DND-41 (cell line): ENCODE results near the gene LTO1.

Experiments
- ATAC-seq: fragments of 200-7000 bp; cut with Tn5 transposase; 3 replicates; pipeline ENCODE4 v1.9.1; 2021; ENCODE audit warnings: low read depth; ENCODE audit not compliant: insufficient read depth
- DNase-seq: peaks from one replicate; pipeline ENCODE4 v3.0.0-alpha.2; 2020
- H2AFZ ChIP-seq: 2 replicates; pipeline ENCODE4 v1.6.0; 2012; ENCODE audit warnings: low read depth, low read length
- H3K27ac ChIP-seq: 2 replicates; pipeline ENCODE4 v1.5.1; 2012; ENCODE audit warnings: low read length, inconsistent platforms
- H3K27me3 ChIP-seq: fragments of 200-600 bp; sonication (generic); 2 replicates; pipeline ENCODE4 v1.6.0; 2012; ENCODE audit warnings: low read length, mild to moderate bottlenecking, inconsistent platforms; ENCODE audit not compliant: insufficient read depth, poor library complexity
- H3K36me3 ChIP-seq: 2 replicates; pipeline ENCODE4 v1.5.1; 2012; ENCODE audit warnings: low read length, inconsistent platforms; ENCODE audit not compliant: insufficient read depth
- H3K4me1 ChIP-seq: 2 replicates; pipeline ENCODE4 v1.5.1; 2012; ENCODE audit warnings: mild to moderate bottlenecking, low read length; ENCODE audit not compliant: insufficient read depth
- H3K4me2 ChIP-seq: 2 replicates; pipeline ENCODE4 v1.6.0; 2012; ENCODE audit warnings: mild to moderate bottlenecking, moderate library complexity, low read length, inconsistent platforms; ENCODE audit not compliant: insufficient read depth
- H3K4me3 ChIP-seq, 2 experiments: fragments of 200-600 bp in 1 of 2; shearing (Covaris generic) in 1 of 2; 2 replicates each; pipeline ENCODE4 v1.5.1; 2012 to 2016; ENCODE audit warnings: inconsistent platforms in 2 of 2, low read length in 2 of 2, mild to moderate bottlenecking in 2 of 2, low read depth in 1 of 2, moderate library complexity in 1 of 2
- H3K79me2 ChIP-seq: 2 replicates; pipeline ENCODE4 v1.6.0; 2012; ENCODE audit warnings: low read length, inconsistent platforms; ENCODE audit not compliant: insufficient read depth
- H3K9ac ChIP-seq: 2 replicates; pipeline ENCODE4 v1.6.0; 2012; ENCODE audit warnings: low read depth, mild to moderate bottlenecking, inconsistent platforms, low read length, moderate library complexity
- H3K9me3 ChIP-seq: 2 replicates; pipeline ENCODE4 v1.5.1; 2012; ENCODE audit warnings: low read length, moderate library complexity, mild to moderate bottlenecking, inconsistent platforms; ENCODE audit not compliant: insufficient read depth, severe bottlenecking
- H4K20me1 ChIP-seq: 2 replicates; pipeline ENCODE4 v1.6.0; 2012; ENCODE audit warnings: low read length; ENCODE audit not compliant: insufficient read depth
- EZH2 ChIP-seq: IDR thresholded peaks from 3 replicates; pipeline ENCODE4 v1.6.1; 2012; ENCODE audit warnings: borderline replicate concordance, low read depth, mild to moderate bottlenecking, moderate library complexity, low read length, inconsistent platforms; ENCODE audit not compliant: severe bottlenecking
- TF ChIP-seq, protein P1 (sequence below): IDR thresholded peaks from 2 replicates; pipeline ENCODE4 v1.5.1; 2012; ENCODE audit warnings: borderline replicate concordance, low read length, moderate library complexity, mild to moderate bottlenecking; ENCODE audit not compliant: poor library complexity, severe bottlenecking; ENCODE audit errors: extremely low read depth

Gene LTO1

DNA sequence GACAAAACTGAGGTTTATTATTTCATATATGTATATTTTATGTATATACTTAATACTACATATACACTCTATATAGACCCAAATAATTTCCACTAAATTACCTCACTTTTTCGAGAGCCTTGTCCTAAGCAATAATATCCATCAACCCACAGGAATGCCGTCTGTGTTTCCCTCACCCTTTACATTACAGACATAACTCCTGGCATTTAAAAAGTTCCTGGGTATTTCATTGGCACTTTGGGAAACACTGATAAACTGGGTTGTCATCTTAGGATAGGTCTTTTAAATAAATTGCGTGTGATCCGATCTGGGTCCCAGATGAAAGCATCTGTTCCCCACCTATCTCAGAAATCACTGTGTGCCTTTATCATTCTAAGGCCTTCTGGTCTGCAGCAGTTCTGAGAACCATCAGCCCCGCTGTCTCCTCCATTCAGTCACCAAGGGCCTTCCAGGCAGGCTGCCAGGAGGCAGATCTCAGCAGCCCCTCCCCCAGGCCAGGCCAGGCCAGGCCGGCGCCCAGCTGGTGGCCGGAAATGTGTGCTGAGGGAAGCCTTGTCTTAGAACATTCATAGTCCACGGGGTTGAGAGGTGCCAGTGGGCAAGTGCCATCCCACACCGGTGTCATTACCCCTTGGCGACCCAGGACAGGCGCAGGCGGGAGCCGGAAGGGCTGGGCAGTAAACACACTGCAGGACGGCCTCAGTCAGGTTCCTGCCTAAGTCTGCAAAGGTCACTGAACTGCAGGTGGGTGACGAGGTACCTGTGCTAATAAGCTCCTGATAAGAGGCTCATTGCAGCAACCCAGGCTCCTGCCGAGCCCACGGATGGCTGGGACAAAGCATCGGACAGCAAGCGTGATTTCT lies 25.4 kb upstream of the LTO1 start:
- no peak overlapping the region for H3K27ac ChIP-seq
- H3K27me3 ChIP-seq = peaks cover 5% of the 10 kb centered on the region
- no peak for ATAC-seq
- H3K4me1 ChIP-seq = no peaks in the 10 kb centered on the region
- H2AFZ ChIP-seq = no peak overlapping the region
- no peaks in the 10 kb centered on the region for H3K79me2 ChIP-seq
- no peak overlapping the region for H3K4me3 ChIP-seq
- TF ChIP-seq EZH2 = no peak
- TF ChIP-seq, protein P1, sequence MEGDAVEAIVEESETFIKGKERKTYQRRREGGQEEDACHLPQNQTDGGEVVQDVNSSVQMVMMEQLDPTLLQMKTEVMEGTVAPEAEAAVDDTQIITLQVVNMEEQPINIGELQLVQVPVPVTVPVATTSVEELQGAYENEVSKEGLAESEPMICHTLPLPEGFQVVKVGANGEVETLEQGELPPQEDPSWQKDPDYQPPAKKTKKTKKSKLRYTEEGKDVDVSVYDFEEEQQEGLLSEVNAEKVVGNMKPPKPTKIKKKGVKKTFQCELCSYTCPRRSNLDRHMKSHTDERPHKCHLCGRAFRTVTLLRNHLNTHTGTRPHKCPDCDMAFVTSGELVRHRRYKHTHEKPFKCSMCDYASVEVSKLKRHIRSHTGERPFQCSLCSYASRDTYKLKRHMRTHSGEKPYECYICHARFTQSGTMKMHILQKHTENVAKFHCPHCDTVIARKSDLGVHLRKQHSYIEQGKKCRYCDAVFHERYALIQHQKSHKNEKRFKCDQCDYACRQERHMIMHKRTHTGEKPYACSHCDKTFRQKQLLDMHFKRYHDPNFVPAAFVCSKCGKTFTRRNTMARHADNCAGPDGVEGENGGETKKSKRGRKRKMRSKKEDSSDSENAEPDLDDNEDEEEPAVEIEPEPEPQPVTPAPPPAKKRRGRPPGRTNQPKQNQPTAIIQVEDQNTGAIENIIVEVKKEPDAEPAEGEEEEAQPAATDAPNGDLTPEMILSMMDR = no peak
- no peak overlapping the region for H3K9ac ChIP-seq
- no peaks in the 10 kb centered on the region for H3K36me3 ChIP-seq
- no peaks in the 10 kb centered on the region for H3K9me3 ChIP-seq
- H4K20me1 ChIP-seq = no peaks in the 10 kb centered on the region
- DNase-seq = no peak
- H3K4me2 ChIP-seq = no peak overlapping the region

DNA sequence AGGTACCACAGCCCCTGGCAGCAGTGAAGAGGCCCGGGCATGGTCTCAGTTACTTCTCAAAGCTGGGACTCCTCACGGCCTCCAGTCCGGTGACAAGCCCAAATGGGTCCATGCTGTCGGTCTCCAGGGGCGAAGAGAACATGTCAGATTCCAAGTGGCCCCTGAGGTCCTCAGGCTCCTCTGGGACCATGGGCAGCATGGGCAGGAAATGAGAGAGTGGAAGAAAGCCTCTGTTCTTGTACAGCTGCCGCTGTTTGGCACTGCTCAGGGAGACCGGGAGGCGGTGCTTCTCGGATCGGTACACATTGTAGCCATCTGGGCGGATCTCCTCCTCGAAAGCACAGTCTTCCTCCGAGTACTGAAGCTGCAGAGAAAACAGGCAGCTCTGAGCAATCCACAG lies 24.1 kb upstream of the LTO1 start:
- Histone ChIP-seq H3K36me3 (no peaks in the 10 kb centered on the region), H2AFZ (no peak overlapping the region), H3K4me3 (no peak overlapping the region), H3K27ac (no peak overlapping the region), H3K27me3 (no peaks in the 10 kb centered on the region), H4K20me1 (no peaks in the 10 kb centered on the region), H3K4me2 (no peak overlapping the region), H3K9ac (no peak overlapping the region), H3K9me3 (no peaks in the 10 kb centered on the region), H3K79me2 (no peaks in the 10 kb centered on the region), H3K4me1 (no peaks in the 10 kb centered on the region)
- DNase-seq = no peak
- TF ChIP-seq, protein P1 = no peak
- no peak for TF ChIP-seq EZH2
- no peak for ATAC-seq

DNA sequence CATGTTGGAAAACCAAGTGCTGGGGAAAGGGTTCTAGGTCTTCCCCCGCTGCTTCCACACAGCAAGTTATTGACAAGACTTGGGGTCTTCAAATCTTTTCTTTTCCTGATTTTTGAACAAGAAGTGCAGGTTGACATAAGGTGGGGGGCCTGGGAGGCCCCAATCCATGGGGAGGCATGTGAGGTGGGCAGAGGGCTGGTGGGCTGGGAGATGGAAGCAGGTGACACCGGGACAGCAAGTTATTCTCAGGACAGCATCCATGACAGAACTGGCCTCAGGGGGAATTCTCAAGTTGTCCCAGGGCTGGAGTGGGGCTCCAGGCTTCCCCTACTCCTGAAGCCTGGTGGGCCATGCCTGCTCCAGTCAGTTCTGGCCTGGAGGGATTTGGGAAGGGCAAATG lies 23.2 kb upstream of the LTO1 start:
- H4K20me1 ChIP-seq = no peaks in the 10 kb centered on the region
- ATAC-seq = no peak

More for the DNA sequence above, 23.2 kb upstream of the LTO1 start:
- H3K27me3 ChIP-seq = no peaks in the 10 kb centered on the region
- no peaks in the 10 kb centered on the region for H3K79me2 ChIP-seq
- no peaks in the 10 kb centered on the region for H3K36me3 ChIP-seq
- no peak overlapping the region for H3K4me2 ChIP-seq
- H2AFZ ChIP-seq = no peak overlapping the region
- DNase-seq = no peak
- no peak overlapping the region for H3K27ac ChIP-seq
- no peaks in the 10 kb centered on the region for H3K4me1 ChIP-seq
- H3K9ac ChIP-seq = no peak overlapping the region
- no peak for TF ChIP-seq EZH2
- TF ChIP-seq, protein P1 = no peak
- no peak overlapping the region for H3K4me3 ChIP-seq
- no peaks in the 10 kb centered on the region for H3K9me3 ChIP-seq
